Activated T-helper 1 cell treated with anti-CD3 and anti-CD28 coated beads, Interleukin-12 subunit alpha, Interleukin-12 subunit beta, Interleukin-2, Interleukin-4 antibody, amounts not matched to agents 30 ng/mL and 10 ng/mL and 1 ng/mL, durations not matched to agents 14 hours and 24 hours and 36 hours (primary cell): ENCODE data around the gene TRPM8. TPM values are rescaled to one million over a fixed set of nuclear protein-coding genes. Genes with fewer than 3 reads are reported as not detected.
A peak's percentile ranks its signal among the peaks of the same experiment; 100 is the strongest.
"Not testable (repeated sequence)": the region's sequence is repeated elsewhere in the genome, so short reads cannot be mapped to it uniquely, and the experiment has no call there.

ENCODE experiments used
- DNase-seq: peaks from one replicate; pipeline ENCODE4 v3.0.0; 2021; ENCODE audit warnings: low spot score
- H3K27ac Mint-ChIP-seq: one replicate; pipeline ENCODE4 v1.8.0; 2021; ENCODE audit warnings: mild to moderate bottlenecking, mixed read lengths
- H3K27me3 Mint-ChIP-seq: one replicate; pipeline ENCODE4 v1.8.0; 2022; ENCODE audit warnings: mild to moderate bottlenecking, moderate library complexity, mixed read lengths; ENCODE audit not compliant: insufficient read depth
- H3K36me3 Mint-ChIP-seq: one replicate; pipeline ENCODE4 v1.8.0; 2021; ENCODE audit warnings: low read depth, mixed read lengths
- H3K4me1 Mint-ChIP-seq: one replicate; pipeline ENCODE4 v1.8.0; 2021; ENCODE audit warnings: low read depth, mixed read lengths
- H3K4me3 Mint-ChIP-seq: one replicate; pipeline ENCODE4 v1.8.0; 2021; ENCODE audit warnings: mild to moderate bottlenecking, moderate library complexity, mixed read lengths
- H3K9me3 Mint-ChIP-seq: one replicate; pipeline ENCODE4 v1.8.0; 2021; ENCODE audit warnings: mixed read lengths
- intact Hi-C: fragments of 100-400 bp; cut with micrococcal nuclease; formaldehyde crosslinking; loops from one replicate; pipeline ENCODE4 v1.15.1; 2024
- total RNA-seq: library from RNA; stranded (reverse); gene quantifications from 2 replicates; pipeline ENCODE4 v1.2.3, GENCODE V29; 2022

The TRPM8 gene
- not detected in 2 replicates for total RNA-seq

GRCh38 chr2:233917116-233917515 lies at the start of gene TRPM8:
TRPM8 (plus strand) TSS chr2:233917373; CDS start chr2:233926538, 9,165 bp downstream.
- intact Hi-C loops, result no loop called here
- no peaks in the 10 kb centered on the region for H3K36me3 Mint-ChIP-seq

GRCh38 chr2:233867993-233868532 lies 49.1 kb upstream of the TRPM8 start, which contains the start of gene MSL3B:
MSL3B (minus strand) TSS chr2:233868386.
- Mint-ChIP-seq H3K4me1 (peaks cover 24% of the 10 kb centered on the region), H3K27me3 (peaks cover 27% of the 10 kb centered on the region), H3K36me3 (peaks cover 23% of the 10 kb centered on the region), H3K27ac (peak within 1 kb of the TSS; percentile 92), H3K4me3 (peak within 1 kb of the TSS; percentile 93), H3K9me3 (peaks cover 11% of the 10 kb centered on the region)
- intact Hi-C loops, result loop anchor here (1.0 to 10.0 kb wide), 2 partner anchors 14 to 167 kb away; partner anchors contain the start of gene HJURP
- DNase-seq, result peak; percentile 55

More at GRCh38 chr2:233917116-233917515, at the start of gene TRPM8:
- H3K27ac Mint-ChIP-seq, result no peak within 1 kb of the TSS
- H3K4me1 Mint-ChIP-seq, result peaks cover 7% of the 10 kb centered on the region
- H3K4me3 Mint-ChIP-seq, result no peak within 1 kb of the TSS
- H3K9me3 Mint-ChIP-seq, result no peaks in the 10 kb centered on the region
- H3K27me3 Mint-ChIP-seq, result peaks cover 22% of the 10 kb centered on the region
- DNase-seq, result no peak

- Mint-ChIP-seq H3K9me3 (peaks cover 11% of the 10 kb centered on the region), H3K27ac (no peak overlapping the region), H3K4me3 (no peak overlapping the region), H3K36me3 (peaks cover 15% of the 10 kb centered on the region), H3K4me1 (peaks cover 11% of the 10 kb centered on the region), H3K27me3 (peaks cover 37% of the 10 kb centered on the region)
- DNase-seq, result no peak
- intact Hi-C loops, result no loop called here
Measured at GRCh38 chr2:233871432-233871831, 45.7 kb upstream of the TRPM8 start.

- H3K27me3 Mint-ChIP-seq, result peaks cover 37% of the 10 kb centered on the region
- DNase-seq, H3K27ac Mint-ChIP-seq, intact Hi-C loops, H3K4me1 Mint-ChIP-seq, H3K36me3 Mint-ChIP-seq, H3K4me3 Mint-ChIP-seq: not testable (repeated sequence)
- peaks cover 11% of the 10 kb centered on the region for H3K9me3 Mint-ChIP-seq
Measured at GRCh38 chr2:233872125-233872524, 45.0 kb upstream of the TRPM8 start.

- Mint-ChIP-seq H3K4me1 (no peaks in the 10 kb centered on the region), H3K9me3 (peaks cover 35% of the 10 kb centered on the region), H3K4me3 (no peak overlapping the region), H3K27ac (no peak overlapping the region), H3K36me3 (peaks cover 1% of the 10 kb centered on the region), H3K27me3 (peaks cover 18% of the 10 kb centered on the region)
- DNase-seq, result no peak
- intact Hi-C loops, result no loop called here
Measured at GRCh38 chr2:233882353-233882752, 34.8 kb upstream of the TRPM8 start.

GRCh38 chr2:233892793-233893192 lies 24.4 kb upstream of the TRPM8 start:
- Mint-ChIP-seq H3K27ac (no peak overlapping the region), H3K36me3 (no peaks in the 10 kb centered on the region), H3K27me3 (peaks cover 10% of the 10 kb centered on the region), H3K9me3 (no peaks in the 10 kb centered on the region), H3K4me3 (no peak overlapping the region), H3K4me1 (no peaks in the 10 kb centered on the region)
- intact Hi-C loops, result no loop called here
- DNase-seq, result no peak

GRCh38 chr2:233896253-233896652 lies 20.9 kb upstream of the TRPM8 start:
- H3K4me3 Mint-ChIP-seq, H3K4me1 Mint-ChIP-seq: not testable (repeated sequence)
- H3K27me3 Mint-ChIP-seq, result peaks cover 15% of the 10 kb centered on the region

GRCh38 chr2:233901367-233901766 lies 15.8 kb upstream of the TRPM8 start:
- Mint-ChIP-seq H3K27me3 (peaks cover 17% of the 10 kb centered on the region), H3K36me3 (no peaks in the 10 kb centered on the region), H3K4me3 (no peak overlapping the region), H3K4me1 (no peaks in the 10 kb centered on the region), H3K27ac (no peak overlapping the region), H3K9me3 (no peaks in the 10 kb centered on the region)
- intact Hi-C loops, result no loop called here
- no peak for DNase-seq

More at GRCh38 chr2:233896253-233896652, 20.9 kb upstream of the TRPM8 start:
- H3K27ac Mint-ChIP-seq, H3K36me3 Mint-ChIP-seq, DNase-seq, intact Hi-C loops, H3K9me3 Mint-ChIP-seq: not testable (repeated sequence)

- Mint-ChIP-seq H3K27me3 (peaks cover 16% of the 10 kb centered on the region), H3K36me3 (no peaks in the 10 kb centered on the region), H3K9me3 (no peaks in the 10 kb centered on the region), H3K27ac (no peak overlapping the region), H3K4me3 (no peak overlapping the region), H3K4me1 (no peaks in the 10 kb centered on the region)
- DNase-seq, result no peak
- intact Hi-C loops, result no loop called here
Measured at GRCh38 chr2:233901884-233902283, 15.3 kb upstream of the TRPM8 start.

GRCh38 chr2:233905945-233906344 lies 11.2 kb upstream of the TRPM8 start:
- DNase-seq, result no peak
- Mint-ChIP-seq H3K36me3 (no peaks in the 10 kb centered on the region), H3K27me3 (peaks cover 7% of the 10 kb centered on the region), H3K4me3 (no peak overlapping the region), H3K9me3 (no peaks in the 10 kb centered on the region), H3K27ac (no peak overlapping the region), H3K4me1 (no peaks in the 10 kb centered on the region)
- intact Hi-C loops, result no loop called here

- Mint-ChIP-seq H3K9me3 (no peaks in the 10 kb centered on the region), H3K27ac (no peak overlapping the region), H3K27me3 (peaks cover 2% of the 10 kb centered on the region), H3K4me1 (no peaks in the 10 kb centered on the region), H3K36me3 (no peaks in the 10 kb centered on the region), H3K4me3 (no peak overlapping the region)
- no peak for DNase-seq
- intact Hi-C loops, result no loop called here
Measured at GRCh38 chr2:233907627-233908026, 9.5 kb upstream of the TRPM8 start.

GRCh38 chr2:233912691-233913423 lies 4.3 kb upstream of the TRPM8 start:
- no peak for DNase-seq
- Mint-ChIP-seq H3K9me3 (no peaks in the 10 kb centered on the region), H3K4me1 (no peaks in the 10 kb centered on the region), H3K27ac (no peak overlapping the region), H3K4me3 (no peak overlapping the region), H3K36me3 (no peaks in the 10 kb centered on the region), H3K27me3 (peaks cover 15% of the 10 kb centered on the region)
- intact Hi-C loops, result no loop called here

- intact Hi-C loops, result no loop called here
- Mint-ChIP-seq H3K4me3 (no peak overlapping the region), H3K27me3 (peaks cover 22% of the 10 kb centered on the region), H3K9me3 (no peaks in the 10 kb centered on the region), H3K36me3 (no peaks in the 10 kb centered on the region), H3K4me1 (peaks cover 5% of the 10 kb centered on the region), H3K27ac (no peak overlapping the region)
- no peak for DNase-seq
Measured at GRCh38 chr2:233915128-233915527, 2.0 kb upstream of the TRPM8 start.
